ENCODE measurements around the gene LARGE2.

DNA sequence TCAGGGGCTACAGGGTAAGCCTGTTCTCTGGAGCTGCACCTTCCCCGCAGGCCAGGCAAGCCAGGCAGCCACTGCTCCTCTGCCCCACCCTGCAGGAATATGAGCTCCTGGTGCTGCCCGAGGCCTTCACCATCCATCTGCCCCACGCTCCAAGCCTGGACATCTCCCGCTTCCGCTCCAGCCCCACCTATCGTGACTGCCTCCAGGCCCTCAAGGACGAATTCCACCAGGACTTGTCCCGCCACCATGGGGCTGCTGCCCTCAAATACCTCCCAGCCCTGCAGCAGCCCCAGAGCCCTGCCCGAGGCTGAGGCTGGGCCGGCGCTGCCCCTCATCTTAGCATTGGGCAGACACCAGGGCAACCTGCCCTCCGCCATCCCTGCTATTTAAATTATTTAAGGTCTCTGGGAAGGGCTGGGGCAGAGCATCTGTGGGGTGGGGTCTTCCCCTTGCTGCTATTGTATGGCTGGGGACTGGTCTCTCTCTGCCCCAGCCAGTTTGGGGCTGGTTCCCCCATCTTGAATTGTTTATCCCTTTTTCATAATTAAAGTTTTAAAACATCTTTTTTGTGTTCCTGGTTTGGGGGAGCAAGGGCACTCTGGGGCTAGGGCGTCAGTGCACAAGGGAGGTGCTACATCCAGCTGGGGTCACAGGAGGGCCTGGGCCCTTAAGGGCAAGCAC is 6.2 kb downstream of the LARGE2 start:
- TF ChIP-seq CTCF (conservative IDR thresholded peaks at IDR 0.05) (no peak), ZFX (IDR thresholded peaks at IDR 0.05) (no peak)
